PC-3 (cell line): Measurements from ENCODE around the gene TMEM255B.

Experiments used
- EZH2 ChIP-seq: fragments of 300-600 bp; sonication (generic); IDR thresholded peaks from one replicate; pipeline ENCODE4 v1.6.1; 2017; ENCODE audit warnings: antibody characterized with exemption, mild to moderate bottlenecking, low read length; ENCODE audit not compliant: unreplicated experiment
- EZH2phosphoT487 ChIP-seq: fragments of 300-600 bp; sonication (generic); IDR thresholded peaks from 2 replicates; pipeline ENCODE4 v1.6.1; 2018; ENCODE audit warnings: mild to moderate bottlenecking, antibody characterized with exemption, low read length, borderline replicate concordance
- TF ChIP-seq, protein P1 (sequence below): fragments of 300-600 bp; sonication (generic); conservative IDR thresholded peaks from 2 replicates; pipeline ENCODE4 v1.5.1; 2017; ENCODE audit warnings: antibody characterized with exemption, low read depth, mild to moderate bottlenecking, low read length

GRCh38 chr13:113793718-113794085 is 34.7 kb downstream of the TMEM255B start:
- TF ChIP-seq, protein P1, sequence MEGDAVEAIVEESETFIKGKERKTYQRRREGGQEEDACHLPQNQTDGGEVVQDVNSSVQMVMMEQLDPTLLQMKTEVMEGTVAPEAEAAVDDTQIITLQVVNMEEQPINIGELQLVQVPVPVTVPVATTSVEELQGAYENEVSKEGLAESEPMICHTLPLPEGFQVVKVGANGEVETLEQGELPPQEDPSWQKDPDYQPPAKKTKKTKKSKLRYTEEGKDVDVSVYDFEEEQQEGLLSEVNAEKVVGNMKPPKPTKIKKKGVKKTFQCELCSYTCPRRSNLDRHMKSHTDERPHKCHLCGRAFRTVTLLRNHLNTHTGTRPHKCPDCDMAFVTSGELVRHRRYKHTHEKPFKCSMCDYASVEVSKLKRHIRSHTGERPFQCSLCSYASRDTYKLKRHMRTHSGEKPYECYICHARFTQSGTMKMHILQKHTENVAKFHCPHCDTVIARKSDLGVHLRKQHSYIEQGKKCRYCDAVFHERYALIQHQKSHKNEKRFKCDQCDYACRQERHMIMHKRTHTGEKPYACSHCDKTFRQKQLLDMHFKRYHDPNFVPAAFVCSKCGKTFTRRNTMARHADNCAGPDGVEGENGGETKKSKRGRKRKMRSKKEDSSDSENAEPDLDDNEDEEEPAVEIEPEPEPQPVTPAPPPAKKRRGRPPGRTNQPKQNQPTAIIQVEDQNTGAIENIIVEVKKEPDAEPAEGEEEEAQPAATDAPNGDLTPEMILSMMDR: no peak
- no peak for TF ChIP-seq EZH2phosphoT487
- TF ChIP-seq EZH2: no peak
